ENCODE data around the gene C11orf52.

Gene C11orf52

DNA sequence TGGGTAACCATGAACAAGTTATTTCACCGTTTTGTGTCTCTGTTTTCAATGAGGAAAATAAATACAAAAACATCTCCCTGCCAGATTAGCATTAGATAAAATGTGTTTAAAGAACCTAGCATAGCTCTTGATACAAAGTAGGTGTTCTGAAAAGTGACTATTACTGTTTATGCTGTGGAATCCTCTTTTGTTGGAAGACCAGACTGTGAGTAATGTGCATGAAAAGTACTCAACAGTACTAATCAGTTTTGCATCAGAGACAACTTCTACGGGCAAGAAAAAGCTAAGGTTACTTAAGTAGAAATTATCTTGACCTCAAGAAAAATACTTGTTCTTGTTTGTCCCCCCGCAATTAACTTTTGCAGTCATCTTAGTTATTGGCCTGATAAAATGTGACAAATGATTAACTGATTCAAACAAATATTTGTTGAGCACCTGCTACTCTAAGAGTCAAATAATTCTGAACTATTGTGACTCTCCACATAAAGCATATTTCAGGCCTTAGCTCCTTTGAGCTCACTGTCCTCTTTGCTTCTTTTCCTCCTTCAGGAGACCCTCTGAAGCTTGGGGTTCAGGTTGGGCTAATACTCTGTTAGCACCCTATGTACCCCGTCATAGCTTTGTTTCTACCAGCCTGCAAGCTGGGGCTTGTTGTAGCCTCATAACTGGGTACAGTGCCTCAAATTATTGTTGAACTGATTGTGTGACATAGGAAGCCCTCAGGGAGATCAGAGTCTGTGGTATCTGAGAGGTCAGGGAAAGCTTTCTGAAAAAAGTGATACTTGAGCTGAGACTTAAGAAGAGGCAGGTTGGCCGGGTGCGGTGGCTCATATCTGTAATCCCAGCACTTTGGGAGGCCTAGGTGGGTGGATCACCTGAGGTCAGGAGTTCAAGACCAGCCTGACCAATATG, 42.9 kb downstream of the C11orf52 start:
- Histone ChIP-seq H2AFZ (ENCODE audit: low read length) (no peak overlapping the region), H4K20me1 (ENCODE audit: insufficient read depth, low read length) (no peaks in the 10 kb centered on the region), H3K27me3 (replicated peaks; ENCODE audit: insufficient read depth, low read length) (no peaks in the 10 kb centered on the region), H3K4me3 (ENCODE audit: low read length) (no peak overlapping the region), H3K9ac (ENCODE audit: low read length) (no peak overlapping the region), H3K9me3 (replicated peaks; ENCODE audit: insufficient read depth, low read length) (no peaks in the 10 kb centered on the region), H3K27ac (ENCODE audit: low read length) (no peak overlapping the region), H3F3A (ENCODE audit: insufficient read depth, low read length) (no peaks in the 10 kb centered on the region), H3K4me2 (ENCODE audit: low read depth, low read length) (no peak overlapping the region), H3K9me2 (replicated peaks; ENCODE audit: insufficient read depth, low read length) (no peaks in the 10 kb centered on the region), H3K79me2 (ENCODE audit: low read length) (no peaks in the 10 kb centered on the region), H3K36me3 (replicated peaks; ENCODE audit: insufficient read depth, low read length) (no peaks in the 10 kb centered on the region), H3K4me1 (ENCODE audit: low read length) (no peaks in the 10 kb centered on the region)
- DNase-seq: no peak
- TF ChIP-seq, protein P1, sequence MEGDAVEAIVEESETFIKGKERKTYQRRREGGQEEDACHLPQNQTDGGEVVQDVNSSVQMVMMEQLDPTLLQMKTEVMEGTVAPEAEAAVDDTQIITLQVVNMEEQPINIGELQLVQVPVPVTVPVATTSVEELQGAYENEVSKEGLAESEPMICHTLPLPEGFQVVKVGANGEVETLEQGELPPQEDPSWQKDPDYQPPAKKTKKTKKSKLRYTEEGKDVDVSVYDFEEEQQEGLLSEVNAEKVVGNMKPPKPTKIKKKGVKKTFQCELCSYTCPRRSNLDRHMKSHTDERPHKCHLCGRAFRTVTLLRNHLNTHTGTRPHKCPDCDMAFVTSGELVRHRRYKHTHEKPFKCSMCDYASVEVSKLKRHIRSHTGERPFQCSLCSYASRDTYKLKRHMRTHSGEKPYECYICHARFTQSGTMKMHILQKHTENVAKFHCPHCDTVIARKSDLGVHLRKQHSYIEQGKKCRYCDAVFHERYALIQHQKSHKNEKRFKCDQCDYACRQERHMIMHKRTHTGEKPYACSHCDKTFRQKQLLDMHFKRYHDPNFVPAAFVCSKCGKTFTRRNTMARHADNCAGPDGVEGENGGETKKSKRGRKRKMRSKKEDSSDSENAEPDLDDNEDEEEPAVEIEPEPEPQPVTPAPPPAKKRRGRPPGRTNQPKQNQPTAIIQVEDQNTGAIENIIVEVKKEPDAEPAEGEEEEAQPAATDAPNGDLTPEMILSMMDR (IDR thresholded peaks at IDR 0.05; ENCODE audit: low read length): no peak
- TF ChIP-seq EZH2 (optimal IDR thresholded peaks at IDR 0.05; ENCODE audit: low read depth, low read length) (no peak), EZH2phosphoT487 (IDR thresholded peaks at IDR 0.05; ENCODE audit: low read length) (no peak)

DNA sequence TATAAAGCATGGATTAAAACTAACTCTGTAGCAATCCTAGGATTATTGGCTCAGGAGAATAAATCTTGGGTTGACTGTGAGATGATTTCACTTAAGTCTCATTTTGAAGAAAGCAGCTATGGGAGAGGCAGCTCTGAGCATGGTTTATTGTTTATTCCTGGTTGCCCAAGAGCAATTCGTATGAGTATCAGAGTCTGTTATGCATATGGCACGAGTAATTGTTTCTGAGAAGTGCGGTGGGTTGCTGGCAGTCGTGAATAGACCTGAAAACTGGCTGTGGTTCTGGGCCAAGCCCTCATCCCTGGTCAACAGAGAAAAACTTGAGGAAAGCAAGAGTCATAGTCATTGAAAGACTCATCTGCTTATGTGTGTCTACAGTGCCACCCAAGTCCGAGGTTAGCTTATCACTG, 45.2 kb downstream of the C11orf52 start:
- H2AFZ ChIP-seq (ENCODE audit: low read length): no peak overlapping the region
- H3K36me3 ChIP-seq (replicated peaks; ENCODE audit: insufficient read depth, low read length): no peaks in the 10 kb centered on the region
- no peak overlapping the region for H3K4me3 ChIP-seq (ENCODE audit: low read length)
- H3F3A ChIP-seq (ENCODE audit: insufficient read depth, low read length): no peaks in the 10 kb centered on the region
- DNase-seq: no peak
- H3K27me3 ChIP-seq (replicated peaks; ENCODE audit: insufficient read depth, low read length): no peaks in the 10 kb centered on the region
- no peaks in the 10 kb centered on the region for H3K4me1 ChIP-seq (ENCODE audit: low read length)
- H3K79me2 ChIP-seq (ENCODE audit: low read length): no peaks in the 10 kb centered on the region
- no peak overlapping the region for H3K27ac ChIP-seq (ENCODE audit: low read length)
- H4K20me1 ChIP-seq (ENCODE audit: insufficient read depth, low read length): no peaks in the 10 kb centered on the region
- H3K9me2 ChIP-seq (replicated peaks; ENCODE audit: insufficient read depth, low read length): no peaks in the 10 kb centered on the region
- H3K4me2 ChIP-seq (ENCODE audit: low read depth, low read length): no peak overlapping the region
- H3K9me3 ChIP-seq (replicated peaks; ENCODE audit: insufficient read depth, low read length): no peaks in the 10 kb centered on the region
- no peak overlapping the region for H3K9ac ChIP-seq (ENCODE audit: low read length)
- TF ChIP-seq, protein P1 (IDR thresholded peaks at IDR 0.05; ENCODE audit: low read length): no peak
- no peak for TF ChIP-seq EZH2phosphoT487 (IDR thresholded peaks at IDR 0.05; ENCODE audit: low read length)
- no peak for TF ChIP-seq EZH2 (optimal IDR thresholded peaks at IDR 0.05; ENCODE audit: low read depth, low read length)

DNA sequence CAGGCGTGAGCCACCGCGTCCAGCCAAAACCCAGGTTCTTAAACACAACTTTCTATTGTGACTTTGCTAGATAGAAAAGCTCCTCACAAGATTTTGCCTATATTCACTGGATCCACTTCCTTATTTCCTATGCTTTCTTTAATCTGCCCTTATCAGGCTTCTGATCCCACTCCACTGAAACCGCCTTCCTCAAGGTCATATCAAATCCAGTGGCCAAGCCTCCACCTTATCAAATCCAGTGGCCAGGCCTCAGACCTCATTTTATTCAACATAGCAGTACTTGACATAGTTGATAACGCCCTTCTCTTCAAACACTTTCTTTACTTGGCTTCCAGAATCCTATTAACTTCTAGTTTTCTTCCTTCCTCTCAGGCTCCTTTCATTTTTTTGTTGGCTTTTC, 48.0 kb downstream of the C11orf52 start:
- peaks cover under 1% of the 10 kb centered on the region; the same call in 1 of the 2 replicates for H3F3A ChIP-seq (ENCODE audit: insufficient read depth, low read length)
- H3K9ac ChIP-seq (ENCODE audit: low read length): no peak overlapping the region
- H3K4me3 ChIP-seq (ENCODE audit: low read length): no peak overlapping the region
- peaks cover 4% of the 10 kb centered on the region for H3K4me1 ChIP-seq (ENCODE audit: low read length)
- no peak overlapping the region for H3K27ac ChIP-seq (ENCODE audit: low read length)
- no peaks in the 10 kb centered on the region for H4K20me1 ChIP-seq (ENCODE audit: insufficient read depth, low read length)
- TF ChIP-seq EZH2 (optimal IDR thresholded peaks at IDR 0.05; ENCODE audit: low read depth, low read length) (no peak), EZH2phosphoT487 (IDR thresholded peaks at IDR 0.05; ENCODE audit: low read length) (no peak)
- TF ChIP-seq, protein P1 (IDR thresholded peaks at IDR 0.05; ENCODE audit: low read length): no peak
- no peak overlapping the region for H2AFZ ChIP-seq (ENCODE audit: low read length)
- no peaks in the 10 kb centered on the region for H3K9me3 ChIP-seq (replicated peaks; ENCODE audit: insufficient read depth, low read length)
- H3K27me3 ChIP-seq (replicated peaks; ENCODE audit: insufficient read depth, low read length): no peaks in the 10 kb centered on the region
- no peak overlapping the region for H3K4me2 ChIP-seq (ENCODE audit: low read depth, low read length)
- DNase-seq: no peak
- H3K36me3 ChIP-seq (replicated peaks; ENCODE audit: insufficient read depth, low read length): no peaks in the 10 kb centered on the region
- no peaks in the 10 kb centered on the region for H3K79me2 ChIP-seq (ENCODE audit: low read length)
- no peaks in the 10 kb centered on the region for H3K9me2 ChIP-seq (replicated peaks; ENCODE audit: insufficient read depth, low read length)

Data from MM.1S (cell line).